GM18868 (cell line): Measurements from ENCODE around the gene DAPK2.

Source experiments
- ATAC-seq: cut with Tn5 transposase; IDR thresholded peaks from one replicate; pipeline ENCODE4 v1.9.1; 2021; ENCODE audit warnings: mild to moderate bottlenecking, moderate library complexity; ENCODE audit not compliant: unreplicated experiment

The DAPK2 gene

GRCh38 chr15:63918317-63918672 is 128.0 kb downstream of the DAPK2 start:
- no peak for ATAC-seq

GRCh38 chr15:63917588-63918316 is 128.5 kb downstream of the DAPK2 start:
- no peak for ATAC-seq

- no peak for ATAC-seq
These were observed 130.2 kb downstream of the DAPK2 start for GRCh38 chr15:63915873-63916771.

GRCh38 chr15:63915209-63915872 is 130.9 kb downstream of the DAPK2 start:
- no peak for ATAC-seq

GRCh38 chr15:63913786-63914315 is 132.4 kb downstream of the DAPK2 start:
- no peak for ATAC-seq

GRCh38 chr15:63913336-63913735 is 132.9 kb downstream of the DAPK2 start:
- no peak for ATAC-seq

GRCh38 chr15:63912061-63912615 is 134.1 kb downstream of the DAPK2 start:
- no peak for ATAC-seq

GRCh38 chr15:63911160-63911559 is 135.1 kb downstream of the DAPK2 start:
- ATAC-seq, result no peak

GRCh38 chr15:63909819-63910437 is 136.4 kb downstream of the DAPK2 start:
- no peak for ATAC-seq

- ATAC-seq, result no peak
These were observed 137.3 kb downstream of the DAPK2 start for GRCh38 chr15:63908991-63909390.

- ATAC-seq, result no peak
These were observed 138.0 kb downstream of the DAPK2 start for GRCh38 chr15:63908281-63908680.

GRCh38 chr15:63907521-63907920 is 138.8 kb downstream of the DAPK2 start:
- no peak for ATAC-seq

- ATAC-seq, result no peak
These were observed 140.1 kb downstream of the DAPK2 start for GRCh38 chr15:63906266-63906584.

GRCh38 chr15:63905558-63906265 is 140.6 kb downstream of the DAPK2 start:
- no peak for ATAC-seq

- no peak for ATAC-seq
These were observed 141.2 kb downstream of the DAPK2 start for GRCh38 chr15:63905131-63905530.

GRCh38 chr15:63904042-63904441 is 142.2 kb downstream of the DAPK2 start:
- no peak for ATAC-seq

- ATAC-seq, result no peak
These were observed 143.6 kb downstream of the DAPK2 start for GRCh38 chr15:63902671-63903035.

- ATAC-seq, result no peak
These were observed 144.2 kb downstream of the DAPK2 start for GRCh38 chr15:63901912-63902670.

- ATAC-seq, result no peak
These were observed 146.0 kb downstream of the DAPK2 start for GRCh38 chr15:63900306-63900705.
